NCI-H526 (cell line): ENCODE data around the gene FOXP1.

ENCODE experiments used
- DNase-seq, 2 experiments: peaks; one replicate each; lab custom pipeline; 2025; lab: John Stamatoyannopoulos, UW

Gene FOXP1

DNA sequence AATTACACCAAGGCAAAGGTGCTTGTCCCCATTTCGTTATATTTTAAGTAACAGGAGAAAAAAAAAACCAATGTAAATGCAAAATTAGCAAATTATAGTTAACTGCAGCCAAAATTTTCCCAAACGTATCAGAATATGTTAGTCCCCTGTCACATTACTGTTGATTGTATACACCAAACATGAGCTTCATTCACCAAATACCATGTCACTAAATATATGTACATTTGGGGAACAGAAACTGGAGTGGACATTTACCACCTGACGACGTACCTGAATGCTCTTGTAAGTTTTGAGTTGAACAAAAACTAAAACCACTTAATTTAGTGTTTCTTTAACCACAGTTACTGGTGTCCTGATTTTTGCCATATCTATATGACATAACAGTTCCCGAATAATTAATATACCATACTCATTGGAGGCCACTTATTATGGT, 3.3 kb upstream of the FOXP1 start:
- DNase-seq, result no peak

DNA sequence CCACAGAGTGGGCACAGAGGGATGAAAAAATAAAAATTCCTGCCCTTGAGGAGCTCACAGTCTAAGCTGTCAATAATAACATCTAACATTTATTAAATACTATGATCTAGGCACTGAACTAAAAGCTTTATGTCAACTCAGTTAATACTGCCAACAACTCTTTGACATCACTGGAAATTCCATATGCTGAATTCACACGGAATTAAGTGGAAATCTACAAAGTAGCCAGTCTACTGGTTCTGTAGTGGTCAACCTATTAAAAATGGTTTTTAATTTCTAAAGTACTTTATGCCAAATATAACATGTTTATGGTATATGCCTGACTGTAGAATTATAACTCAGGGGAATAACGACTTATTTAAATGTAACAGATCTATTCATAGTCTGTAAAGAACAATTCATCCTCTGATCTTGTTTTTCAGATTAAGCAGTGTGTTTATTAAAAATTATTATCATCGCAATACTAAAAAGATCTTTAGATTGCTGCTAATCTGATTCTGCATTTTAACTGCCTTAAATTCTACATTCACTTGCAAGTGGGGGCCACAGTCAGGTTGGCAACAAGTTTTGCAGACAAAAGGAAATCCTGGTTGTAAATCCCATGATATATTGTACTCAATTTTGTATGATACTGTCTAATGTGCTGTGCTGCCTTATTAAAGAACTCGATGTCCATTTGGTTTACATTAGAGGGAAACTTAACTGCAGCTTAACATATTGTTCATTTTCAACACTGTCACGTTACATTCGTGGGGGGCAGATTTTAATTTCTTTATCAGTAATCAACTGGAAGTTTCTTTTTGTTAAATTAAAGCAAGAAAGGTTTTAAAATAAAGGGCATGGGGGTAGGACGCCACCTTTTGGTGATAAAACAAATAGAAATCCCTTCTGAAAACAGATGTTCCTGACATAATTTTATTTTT, 2.6 kb upstream of the FOXP1 start:
- peak; percentile 16 to 35 for DNase-seq

DNA sequence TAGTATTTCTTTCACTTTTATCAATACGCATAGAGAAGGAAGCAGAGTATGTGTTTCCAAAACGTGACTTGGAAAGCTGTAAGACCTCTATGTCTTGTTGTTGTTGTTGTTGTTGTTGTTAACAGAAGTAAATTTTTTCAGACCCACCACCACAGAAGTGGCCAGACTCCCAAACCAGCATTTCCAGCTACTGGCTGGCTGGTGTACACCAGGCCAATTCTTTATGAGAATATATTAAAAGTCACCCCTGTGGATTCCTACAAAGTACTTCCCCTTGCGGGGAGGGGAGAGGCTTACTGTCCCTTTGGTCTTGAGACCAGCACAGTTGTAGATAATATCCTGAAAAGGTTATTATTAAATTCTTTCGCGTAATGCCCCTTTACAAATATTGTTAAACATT, 1.6 kb upstream of the FOXP1 start:
- DNase-seq, result peak; percentile 15 to 19

DNA sequence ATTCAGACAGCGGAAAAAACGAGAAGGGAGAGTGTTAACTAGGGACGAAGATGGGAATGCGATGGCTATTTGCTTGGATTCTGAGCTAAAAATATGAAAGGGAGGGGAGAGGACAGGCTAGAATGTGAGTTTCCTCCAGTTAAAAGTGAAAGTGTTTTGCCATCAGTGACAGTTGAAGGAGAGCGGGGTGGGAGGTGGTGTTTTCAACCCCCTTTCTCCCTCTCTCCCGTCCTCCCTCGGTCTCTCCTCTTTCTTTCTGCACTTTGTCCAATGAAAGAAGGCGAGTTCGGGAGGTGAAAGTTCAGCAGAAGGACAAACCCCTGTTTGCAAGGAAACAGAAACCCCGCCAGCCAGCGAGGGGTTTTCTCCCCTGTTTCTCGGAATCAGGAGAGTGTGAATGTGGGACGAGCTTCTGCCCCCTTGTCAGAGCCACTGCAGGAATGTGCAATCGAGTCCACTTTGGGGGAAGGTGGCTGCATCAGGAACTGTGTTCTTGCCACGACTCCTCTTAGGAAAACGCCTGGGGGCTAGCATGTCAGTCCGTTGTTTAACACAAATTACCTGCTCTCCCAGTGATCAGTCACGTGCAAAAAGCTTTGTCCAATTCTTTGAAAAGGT, 975 bp upstream of the FOXP1 start:
- peak; percentile 26 to 65 for DNase-seq

DNA sequence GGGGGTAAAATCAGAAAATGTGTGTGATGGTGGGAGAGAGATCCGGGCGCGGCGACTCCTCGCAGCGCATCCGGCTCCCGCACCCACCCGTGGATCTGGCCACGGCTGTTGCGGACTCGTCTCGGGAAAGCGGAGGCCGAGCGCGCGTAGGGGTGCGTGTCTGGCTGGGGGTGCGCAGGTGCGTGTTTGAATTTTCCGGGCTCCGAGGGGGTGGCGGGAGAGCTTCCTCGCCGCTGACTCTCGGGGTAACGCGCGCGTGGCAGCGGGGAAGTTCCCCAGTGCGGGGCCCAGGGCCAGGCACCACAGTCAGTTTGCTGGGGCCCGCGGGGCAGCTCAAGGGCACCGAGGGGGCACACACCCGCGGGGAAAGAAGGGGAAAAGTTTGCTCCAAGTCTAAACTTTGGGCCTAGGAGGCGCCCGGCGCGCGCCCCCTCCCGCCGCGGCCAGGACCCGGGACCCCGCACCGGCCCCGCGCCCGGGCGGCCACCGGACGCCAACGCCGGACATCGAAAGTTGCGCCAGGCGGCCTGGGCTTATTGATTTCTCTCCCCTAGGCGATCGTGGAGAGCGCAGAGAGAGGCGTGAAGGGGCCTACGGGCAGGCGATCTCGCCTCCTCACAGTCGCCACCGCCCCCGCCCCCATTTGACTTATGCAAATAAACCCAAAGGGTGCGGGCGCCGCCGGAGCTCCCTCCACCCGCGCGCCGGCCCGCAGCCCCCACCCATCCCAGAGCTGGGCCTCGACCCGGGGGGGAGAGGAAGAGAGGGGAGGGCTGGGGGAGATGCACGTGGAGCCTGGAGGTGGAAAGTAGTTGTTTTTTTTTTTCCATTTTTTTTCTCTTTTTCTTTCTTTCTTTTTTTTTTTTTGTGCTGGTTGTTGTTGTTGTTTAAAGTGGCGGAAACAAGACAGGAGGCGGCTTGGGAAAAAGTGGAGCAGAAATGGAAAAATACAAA, 639 bp downstream of the FOXP1 start:
- DNase-seq, result peak; percentile 34 to 74

DNA sequence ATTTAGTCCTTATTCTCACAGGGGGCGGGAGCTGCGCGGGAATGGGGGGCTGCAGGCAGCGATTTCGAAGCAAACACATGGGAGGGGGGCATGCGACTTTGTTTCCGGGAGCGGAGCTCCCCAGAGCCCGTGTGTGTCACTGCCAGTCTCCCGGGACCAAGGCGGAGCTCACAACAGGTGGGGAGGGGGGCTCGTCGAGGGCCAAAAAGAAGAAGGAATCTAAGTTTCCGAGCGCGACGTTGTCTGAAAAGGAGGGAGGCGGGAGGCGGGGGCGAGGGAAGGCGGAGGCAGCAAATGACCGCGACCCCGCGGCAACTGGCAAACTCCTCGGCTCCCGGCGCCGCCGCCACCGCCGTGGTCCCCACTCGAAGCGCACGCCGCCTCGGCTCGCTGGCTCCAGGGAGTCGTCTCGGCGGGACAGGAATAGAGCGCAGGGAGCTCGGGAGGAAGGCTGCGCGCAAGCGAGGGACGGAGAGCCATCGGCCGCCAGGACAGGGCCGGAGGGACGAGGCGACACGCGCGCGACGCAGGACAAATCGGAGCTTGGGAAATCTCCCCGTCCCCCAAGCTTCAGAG, 1.4 kb downstream of the FOXP1 start:
- DNase-seq, result peak; percentile 6 to 62

DNA sequence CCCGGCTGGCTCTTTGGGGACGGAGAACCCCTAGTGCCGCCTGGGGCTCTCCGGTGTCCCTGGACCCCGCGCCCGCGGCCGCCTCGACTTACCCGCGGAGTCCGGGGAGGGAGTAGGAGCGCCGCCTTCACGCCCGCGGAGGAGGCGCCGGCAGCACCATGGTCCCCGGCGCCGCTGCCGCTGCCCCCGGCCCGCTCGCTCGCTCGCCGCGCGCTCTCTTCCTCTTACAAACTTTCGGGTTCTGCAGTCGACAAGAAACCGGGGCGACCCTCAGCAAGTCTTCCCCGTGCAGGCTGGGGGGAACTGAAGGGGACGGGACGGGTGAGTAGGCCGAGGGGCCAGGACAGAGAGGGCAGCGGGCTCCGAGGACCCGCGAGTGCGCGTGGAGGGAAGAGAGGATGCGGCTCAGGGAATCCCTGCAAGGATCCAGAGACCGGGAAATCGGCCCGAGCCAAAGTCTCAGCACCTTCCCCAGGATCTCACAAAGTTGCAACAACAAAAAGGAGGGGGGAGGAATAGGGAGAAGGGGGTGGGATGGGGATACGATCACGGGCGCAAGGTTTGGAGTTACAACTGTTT, 2.0 kb downstream of the FOXP1 start:
- DNase-seq, result peak in 1 of 2 experiments; percentile 65

DNA sequence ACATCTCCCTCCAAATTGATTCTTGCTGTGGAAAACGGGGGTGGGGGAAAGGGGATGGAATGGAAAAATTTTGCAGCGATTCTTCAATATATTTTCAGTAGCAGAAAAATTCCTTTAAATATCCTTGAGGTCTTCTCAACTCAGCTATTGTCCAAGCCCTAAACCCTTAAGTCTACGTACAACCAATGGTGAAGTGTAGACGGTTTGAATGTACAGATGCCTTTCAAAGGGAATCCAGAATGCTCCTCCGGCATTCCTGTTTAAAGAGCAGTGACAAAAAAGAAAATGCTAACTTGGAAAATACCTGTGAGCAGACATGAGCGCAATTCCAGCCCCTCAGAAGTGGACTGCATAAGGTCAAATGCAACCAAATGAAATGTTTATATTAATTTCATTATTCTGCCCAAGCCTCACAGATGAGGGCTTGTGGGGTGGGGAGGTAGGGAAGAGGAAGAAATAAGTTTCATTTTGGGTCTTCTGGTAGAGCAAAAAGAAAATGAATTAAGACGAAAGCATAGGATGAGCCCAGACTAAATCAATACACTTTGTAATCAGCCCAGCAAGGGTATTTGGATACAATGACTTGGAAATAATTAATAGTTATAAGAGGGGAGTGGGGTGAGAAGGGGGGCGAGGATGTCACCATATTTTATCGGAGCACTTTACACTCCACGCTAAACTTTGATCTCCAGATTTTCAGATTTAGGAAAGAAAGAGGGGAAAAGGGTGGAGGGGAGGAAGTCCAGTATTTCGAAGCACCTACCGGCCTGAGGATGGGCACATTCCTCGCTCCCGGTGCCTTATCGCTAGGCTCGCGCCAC, 2.7 kb downstream of the FOXP1 start:
- peak in 1 of 2 experiments; percentile 11 for DNase-seq

DNA sequence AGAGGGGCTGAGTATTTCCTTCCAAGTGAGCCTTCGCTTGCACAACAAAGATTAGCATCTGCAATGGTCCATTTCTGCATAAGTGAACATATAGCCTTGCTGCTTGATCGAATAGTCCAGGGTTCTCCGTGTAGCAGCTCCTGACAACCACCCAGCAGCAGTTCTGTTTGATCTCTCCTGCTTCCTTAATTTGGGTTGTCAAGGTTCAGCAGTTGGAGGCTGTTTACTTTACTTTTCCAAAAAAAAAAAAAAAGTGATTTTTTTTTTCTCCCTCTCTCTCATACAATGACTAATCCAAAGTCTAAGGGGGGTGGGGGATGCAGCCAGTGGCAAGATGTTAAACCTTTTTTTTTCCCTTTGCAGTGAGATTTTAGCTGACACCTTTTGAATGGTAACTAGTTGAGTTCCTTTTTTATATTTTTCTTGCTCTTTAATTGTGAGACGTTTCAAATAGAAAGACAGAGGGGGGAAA, 3.6 kb downstream of the FOXP1 start:
- peak in 1 of 2 experiments; percentile 9 for DNase-seq

DNA sequence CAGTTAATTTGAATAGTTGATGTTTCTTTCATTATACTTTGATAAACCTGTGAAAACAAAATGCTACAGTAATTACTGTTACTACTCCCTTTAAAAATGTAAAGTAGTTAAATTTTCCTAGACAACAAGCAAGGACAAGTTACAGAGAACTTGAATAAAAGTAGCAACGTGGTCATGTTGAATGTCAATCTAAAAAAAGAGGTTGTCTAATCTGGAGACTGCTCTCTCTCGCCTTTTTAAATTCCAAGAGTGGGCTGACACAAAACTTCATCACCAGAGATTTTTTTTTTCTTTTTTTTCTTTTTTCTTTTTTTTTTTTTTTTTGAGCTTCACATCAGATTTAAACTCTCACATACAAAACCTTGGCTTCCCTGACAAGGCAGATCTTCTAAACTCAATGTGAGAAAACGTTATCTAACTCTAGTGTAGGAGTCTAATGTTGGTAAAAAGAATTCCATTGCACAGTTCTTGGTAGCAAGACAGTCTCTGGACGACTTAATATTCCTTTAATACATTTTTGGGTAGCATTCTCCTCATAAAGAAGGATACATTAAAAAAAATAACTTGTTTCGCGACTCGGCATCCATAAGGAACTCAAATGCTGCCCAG, 4.1 kb downstream of the FOXP1 start:
- DNase-seq, result no peak

DNA sequence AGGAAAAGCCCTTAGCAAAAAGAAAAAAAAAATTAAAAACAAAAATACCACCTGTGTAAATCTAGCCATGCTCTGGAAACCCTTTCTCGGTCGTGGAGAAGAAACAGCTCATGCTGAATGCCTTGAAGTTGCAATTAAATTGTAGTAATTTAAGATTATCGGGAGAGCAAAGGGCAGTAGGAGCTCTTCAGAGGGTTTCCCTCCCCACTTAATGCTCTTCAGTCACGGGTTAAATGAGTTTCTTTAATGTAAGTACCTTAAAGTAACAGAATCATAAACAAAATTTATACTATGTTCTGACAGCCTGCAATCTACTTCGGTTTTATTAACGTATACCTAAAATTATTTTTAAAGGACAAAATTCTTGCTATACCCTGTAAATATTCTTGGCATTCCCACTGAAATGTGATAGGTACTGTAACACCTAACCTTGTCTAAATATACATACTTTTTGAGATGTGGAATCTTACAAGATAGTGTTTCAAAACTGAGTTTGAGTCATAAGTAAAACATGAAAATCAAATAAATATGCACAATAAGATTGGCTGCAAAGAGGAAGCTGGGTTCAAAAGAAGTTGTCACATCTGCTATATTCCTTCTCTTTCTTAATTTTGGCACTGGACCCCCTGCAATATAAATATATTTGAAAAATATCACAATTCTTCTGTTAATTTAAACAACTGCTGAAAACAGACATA, 5.3 kb downstream of the FOXP1 start:
- DNase-seq, result no peak

DNA sequence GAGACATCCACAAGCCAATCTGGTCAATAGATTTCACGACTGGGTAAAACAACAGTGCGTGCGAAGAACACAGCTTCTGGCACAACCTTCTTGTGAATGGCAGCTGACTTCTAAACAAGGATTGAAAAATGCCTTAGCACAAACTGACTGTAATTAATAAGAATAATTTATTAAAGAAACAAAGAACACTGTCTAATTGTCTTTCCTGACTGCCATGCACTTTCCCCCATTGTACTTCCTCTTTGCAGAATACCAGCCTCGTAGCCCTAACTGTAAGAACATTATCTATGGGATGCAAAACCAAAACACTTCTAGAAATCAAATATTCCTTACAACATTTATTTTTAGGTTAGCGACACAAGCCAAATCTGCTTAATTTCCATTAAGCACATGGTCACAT, 6.5 kb downstream of the FOXP1 start:
- no peak for DNase-seq

DNA sequence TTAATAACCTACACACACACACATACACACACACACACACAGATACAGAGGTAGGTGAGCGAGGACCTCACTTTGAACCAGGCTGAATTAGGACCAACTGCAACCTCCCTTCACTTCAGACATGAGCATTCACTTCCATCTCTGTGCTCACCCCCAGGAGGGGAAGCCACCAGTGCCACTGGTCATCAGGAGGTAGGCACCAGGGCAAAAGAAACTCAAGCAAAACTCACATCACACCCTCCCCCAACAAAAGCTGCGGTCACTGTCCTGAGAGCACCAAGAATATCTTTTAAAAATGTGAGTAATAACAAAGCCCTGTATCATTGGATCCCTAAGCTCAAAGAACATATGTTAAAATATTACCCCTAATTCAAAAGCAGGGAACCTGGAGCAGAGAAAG, 8.1 kb downstream of the FOXP1 start:
- no peak for DNase-seq

DNA sequence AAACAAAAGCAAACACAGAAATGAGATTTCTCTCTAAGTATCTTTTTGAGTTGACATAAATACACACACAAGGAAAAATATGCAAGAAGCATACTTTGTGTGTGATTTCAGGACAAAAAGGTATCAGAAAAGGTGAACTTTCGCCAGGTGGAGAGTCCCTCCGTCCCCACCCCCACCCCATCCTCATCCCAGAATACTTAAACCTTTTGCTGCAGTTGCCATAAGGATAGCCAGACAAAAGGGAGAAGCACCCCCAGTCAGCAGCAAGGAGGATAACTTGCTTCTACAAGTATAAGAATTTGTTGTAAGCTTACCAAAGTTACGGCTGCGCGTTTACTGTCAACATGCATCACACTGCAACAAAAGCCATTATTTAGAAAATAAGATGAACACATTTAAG, 10.3 kb downstream of the FOXP1 start:
- DNase-seq, result no peak

DNA sequence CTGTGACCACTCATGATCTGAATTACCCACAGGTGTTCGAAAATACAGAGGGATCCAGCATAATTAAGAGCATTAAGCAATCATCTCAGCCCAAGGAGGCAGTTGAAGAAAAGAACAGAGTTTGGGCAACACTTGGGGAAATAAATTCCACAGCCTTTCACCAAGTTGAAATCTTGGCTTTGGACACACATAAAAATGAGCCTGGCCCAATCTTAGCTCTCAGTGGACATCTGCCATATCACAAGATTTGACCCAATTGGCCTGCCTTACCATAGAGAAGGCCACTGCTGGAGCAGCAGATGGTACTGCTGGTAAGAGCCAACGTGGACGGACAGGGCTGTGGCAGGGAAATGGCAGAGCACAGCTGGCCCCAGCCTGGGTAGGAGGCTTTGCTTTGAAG, 13.0 kb downstream of the FOXP1 start:
- DNase-seq, result no peak

DNA sequence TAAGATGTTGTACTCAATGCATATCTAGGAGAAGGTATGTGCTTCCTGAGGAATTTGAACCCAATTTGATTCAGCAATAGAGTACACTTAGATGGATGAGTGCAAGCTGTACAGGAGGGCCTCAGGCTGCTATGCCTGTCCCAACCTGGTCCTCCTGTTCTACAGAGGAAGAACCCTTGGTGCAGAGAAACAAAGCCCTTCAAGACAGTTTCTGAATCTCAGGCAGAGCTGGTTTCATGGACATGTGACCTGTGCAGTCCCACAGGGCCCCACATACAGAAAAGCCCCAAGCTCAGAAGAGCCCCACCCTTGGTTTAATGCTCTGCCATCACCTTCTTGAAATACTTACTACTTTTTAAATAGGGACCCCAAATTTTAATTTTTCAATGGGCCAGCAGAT, 15.3 kb downstream of the FOXP1 start:
- DNase-seq, result no peak

DNA sequence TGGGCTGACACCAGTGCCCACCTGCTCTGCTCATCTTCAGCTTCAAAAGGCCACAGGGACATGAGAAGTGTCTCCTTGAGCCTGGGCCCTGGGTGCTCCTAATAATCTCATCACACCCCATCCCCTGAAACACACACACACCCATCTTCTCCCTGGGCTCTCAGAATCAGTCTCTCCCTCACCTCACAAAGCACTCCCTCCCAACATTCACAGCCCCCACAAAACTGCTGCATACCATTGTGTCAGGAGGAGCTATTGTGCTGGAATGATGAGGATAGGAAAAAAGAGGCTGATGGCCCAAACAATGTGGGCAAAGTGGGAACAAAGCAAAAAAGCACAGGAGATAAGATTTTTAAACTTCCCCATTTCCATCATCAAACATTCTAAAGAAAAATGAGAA, 16.8 kb downstream of the FOXP1 start:
- DNase-seq, result no peak

DNA sequence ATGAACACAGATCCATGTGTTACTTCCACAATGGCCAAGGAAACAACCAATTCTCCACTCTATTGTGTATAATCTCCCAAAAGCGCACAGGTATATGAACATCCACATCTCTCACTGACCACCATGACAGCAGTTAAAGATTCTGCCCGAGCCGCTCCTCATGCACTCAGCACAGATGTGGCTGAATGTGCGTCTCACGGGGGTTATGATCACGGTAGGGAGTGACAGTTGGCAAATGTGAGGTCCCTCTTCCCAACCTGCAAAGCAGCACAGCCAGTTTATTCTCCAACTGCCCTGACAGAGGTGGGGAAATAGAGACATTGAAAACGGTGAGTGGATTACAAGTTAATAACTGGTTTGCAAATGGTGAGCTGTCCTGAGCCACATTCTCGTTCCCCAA, 17.6 kb downstream of the FOXP1 start:
- DNase-seq, result no peak

DNA sequence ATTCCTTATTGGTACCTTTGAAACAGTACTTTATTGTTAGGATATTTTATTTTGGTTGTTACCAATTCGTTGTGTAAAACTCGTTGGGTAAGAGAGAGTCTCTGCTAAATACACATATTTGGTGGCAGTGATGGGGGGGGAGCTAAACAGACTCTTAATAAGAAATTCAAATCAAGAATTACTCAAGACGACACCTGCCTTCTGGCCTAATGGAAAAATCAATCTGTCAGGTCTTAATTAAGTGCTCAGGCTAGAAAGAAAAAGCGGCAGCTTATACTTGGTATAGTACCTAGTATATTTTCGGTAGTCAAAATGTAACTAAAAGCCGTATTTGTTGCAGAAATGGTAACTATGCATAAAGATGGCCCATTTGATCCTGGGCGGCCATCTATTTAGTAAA, 18.2 kb downstream of the FOXP1 start:
- DNase-seq, result no peak
